ENCODE measurements around the gene ADCY7.

Gene ADCY7

DNA sequence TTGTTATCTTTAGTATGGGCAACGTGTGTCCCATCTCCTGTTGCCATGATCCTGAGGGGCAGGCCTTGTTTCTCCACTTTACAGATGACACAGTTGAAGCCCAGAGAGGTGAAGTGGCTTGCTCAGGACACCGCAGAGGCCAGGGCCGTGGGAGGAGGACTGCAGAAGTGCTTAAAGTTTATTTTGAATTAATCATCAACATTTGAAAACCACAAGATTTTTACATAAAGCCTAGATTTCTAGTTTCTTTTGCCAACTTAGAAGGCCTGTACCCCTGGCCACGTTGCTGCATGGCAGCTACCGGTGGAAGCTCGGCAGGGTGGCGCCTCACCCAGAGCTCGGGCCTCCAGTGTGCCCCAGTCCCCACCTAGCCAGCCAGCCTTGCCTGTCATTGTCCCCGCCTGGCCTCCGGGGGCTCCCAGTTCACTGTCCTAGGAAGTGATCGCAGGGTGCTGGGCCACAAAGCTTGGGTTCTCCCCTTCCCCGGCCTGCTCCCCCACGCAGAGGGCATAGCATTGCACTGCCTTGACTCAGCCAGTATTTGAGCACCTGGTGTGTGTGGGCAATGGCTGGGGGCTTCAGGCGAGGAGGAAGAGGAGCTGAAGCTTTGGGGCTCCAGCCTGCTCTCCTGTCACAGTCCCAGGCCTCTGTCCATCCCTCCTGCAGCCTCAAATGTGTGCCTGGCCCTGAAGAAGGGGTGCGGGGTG, 14.8 kb upstream of the ADCY7 start:
- no peak for DNase-seq

- DNase-seq: no peak
Measured at GRCh38 chr16:50252082-50252611, 14.2 kb upstream of the ADCY7 start.

DNA sequence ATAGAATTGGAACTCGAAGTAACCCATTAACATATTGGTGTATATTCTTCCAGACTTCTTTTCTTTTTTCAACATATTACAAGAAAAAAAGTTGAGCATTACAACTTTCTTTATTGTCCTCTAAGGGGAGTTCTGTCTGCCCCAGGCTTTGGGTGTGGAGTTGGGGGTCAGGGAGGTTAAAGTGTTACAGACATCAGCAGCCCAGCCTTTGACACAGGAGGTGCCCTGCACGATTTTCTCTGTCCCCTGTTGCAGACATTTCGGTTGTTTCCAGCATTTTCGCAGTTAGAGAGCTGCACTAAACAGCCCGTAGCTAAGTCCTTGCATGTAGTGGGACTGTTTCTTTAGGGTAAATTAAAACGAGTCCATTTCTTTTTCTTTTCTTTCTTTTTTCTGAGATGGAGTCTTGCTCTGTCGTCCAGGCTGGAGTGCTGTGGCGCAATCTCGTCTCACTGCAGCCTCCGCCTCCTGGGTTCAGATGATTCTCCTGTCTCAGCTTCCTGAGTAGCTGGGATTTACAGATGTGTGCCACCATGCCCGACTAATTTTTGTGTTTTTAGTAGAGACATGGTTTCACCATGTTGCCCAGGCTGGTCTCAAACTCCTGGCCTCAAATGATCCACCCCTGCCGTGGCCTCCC, 13.4 kb upstream of the ADCY7 start:
- DNase-seq: no peak

DNA sequence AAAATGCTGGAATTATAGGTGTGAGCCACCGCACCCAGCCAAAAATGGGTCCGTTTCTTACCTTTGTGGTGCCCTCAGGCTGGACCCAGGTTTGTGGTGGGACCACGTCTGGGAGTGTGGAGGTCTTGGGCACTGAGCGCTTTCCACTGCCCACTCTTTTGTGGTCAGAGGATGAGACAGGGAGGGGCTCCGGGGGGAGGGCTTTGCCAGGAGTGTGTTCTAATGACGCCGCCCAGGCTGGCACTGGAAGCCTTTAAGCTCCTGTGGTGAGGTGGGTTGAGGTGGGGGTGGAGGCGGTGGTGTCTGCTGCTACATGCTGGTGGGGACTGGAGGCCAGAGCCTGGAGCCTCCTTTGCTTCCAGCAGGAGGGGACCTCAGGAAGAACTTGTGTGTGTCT, 12.8 kb upstream of the ADCY7 start:
- no peak for DNase-seq

DNA sequence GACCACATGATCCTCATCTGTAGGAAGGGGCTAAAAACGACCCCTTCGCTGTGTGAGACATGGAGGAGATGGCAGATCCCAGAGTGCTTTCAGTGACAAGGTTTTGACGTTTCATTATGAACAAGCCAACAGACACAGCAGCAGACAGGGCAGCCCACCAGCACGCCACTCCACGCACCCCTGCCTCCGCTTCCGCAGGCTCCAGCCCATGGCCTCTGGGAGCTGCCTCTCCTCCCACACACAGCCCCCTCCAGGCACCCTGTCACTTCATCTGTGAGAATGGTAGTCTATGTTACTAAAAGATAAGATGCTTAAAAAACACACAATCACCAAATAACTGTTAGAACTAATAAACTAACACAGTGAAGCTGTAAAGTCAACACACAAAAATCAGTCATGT, 12.3 kb upstream of the ADCY7 start:
- DNase-seq: no peak

GRCh38 chr16:50255538-50255937, 10.8 kb upstream of the ADCY7 start:
- no peak for DNase-seq

- DNase-seq: no peak
Measured at GRCh38 chr16:50256604-50257003, 9.7 kb upstream of the ADCY7 start.

- DNase-seq: no peak
Measured at GRCh38 chr16:50257876-50258275, 8.5 kb upstream of the ADCY7 start.

GRCh38 chr16:50259334-50260205, 6.8 kb upstream of the ADCY7 start:
- peak; percentile 58 to 87 (median 60) for DNase-seq

DNA sequence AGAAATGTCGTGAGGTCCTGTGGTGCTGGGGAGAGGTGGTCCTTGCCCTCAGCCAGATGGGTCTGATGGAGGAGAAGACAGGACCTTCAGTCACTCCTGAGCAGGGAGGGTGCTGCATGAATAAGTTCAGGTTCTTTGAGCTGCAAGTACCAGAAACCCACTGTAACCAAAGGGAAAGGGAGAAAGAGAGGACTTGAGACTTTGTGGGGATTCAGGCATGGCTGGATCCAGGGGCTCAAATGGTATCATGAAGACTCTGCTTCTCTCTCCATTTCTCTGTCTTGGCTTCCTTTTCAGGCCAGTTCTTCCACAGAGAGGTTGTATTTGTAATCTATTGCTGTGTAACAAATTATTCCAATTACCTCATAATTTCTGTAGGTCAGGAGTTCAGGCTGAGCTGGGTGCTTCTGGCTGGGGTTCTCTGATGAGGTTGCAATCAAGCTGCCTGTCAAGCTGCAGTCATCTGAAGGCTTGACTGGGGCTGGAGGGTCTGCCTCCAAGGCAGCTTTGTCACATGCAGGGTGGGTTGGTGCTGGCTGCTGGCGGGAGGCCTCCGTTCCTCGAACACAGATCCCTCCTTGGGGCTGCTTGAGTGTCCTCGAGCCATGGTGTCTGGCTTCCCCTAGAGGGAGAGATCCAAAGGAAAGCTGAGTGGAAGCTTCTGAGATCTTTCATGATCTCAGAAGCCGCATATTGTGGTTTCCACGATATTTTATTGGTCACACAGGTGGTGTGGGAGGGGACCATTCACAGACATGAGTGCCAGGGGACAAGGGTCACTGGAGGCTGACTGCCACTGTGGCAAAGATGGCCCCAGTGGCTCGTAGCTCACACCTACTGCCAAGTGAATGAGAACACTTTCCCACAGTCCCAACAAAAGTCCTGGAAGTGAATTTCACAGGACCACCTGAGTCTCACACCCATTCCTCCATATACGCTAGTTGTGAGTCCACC, 5.9 kb upstream of the ADCY7 start:
- DNase-seq: no peak

DNA sequence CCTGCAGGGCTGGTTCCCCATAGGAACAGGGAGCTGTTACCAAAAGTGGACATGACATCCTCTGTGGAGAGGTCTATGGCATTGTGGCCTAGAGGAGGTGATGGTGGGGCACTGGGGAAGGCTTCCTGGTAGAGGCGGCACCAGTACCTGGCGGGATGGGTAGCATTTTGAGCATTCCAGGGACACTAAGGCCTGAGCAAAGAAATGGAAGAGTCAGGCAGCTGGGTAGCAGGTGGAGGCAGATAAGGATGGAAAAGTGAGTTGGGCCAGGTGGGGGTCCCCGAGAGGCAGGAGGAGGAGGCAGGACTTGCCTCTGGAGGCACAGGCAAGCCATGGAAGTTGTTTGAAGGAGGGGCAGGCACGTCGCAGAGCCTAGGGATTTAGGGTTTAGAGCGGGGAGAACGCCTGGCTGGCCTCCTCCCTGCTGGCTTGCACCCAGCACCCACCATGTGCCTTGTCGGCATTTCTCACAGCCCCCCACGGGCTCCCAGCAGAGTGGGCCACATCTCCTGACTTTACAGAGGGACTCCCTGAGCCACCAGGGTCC, 5.1 kb upstream of the ADCY7 start:
- DNase-seq: no peak

GRCh38 chr16:50261707-50262235, 4.6 kb upstream of the ADCY7 start:
- DNase-seq: no peak

GRCh38 chr16:50263060-50263909, 3.1 kb upstream of the ADCY7 start:
- no peak for DNase-seq

DNA sequence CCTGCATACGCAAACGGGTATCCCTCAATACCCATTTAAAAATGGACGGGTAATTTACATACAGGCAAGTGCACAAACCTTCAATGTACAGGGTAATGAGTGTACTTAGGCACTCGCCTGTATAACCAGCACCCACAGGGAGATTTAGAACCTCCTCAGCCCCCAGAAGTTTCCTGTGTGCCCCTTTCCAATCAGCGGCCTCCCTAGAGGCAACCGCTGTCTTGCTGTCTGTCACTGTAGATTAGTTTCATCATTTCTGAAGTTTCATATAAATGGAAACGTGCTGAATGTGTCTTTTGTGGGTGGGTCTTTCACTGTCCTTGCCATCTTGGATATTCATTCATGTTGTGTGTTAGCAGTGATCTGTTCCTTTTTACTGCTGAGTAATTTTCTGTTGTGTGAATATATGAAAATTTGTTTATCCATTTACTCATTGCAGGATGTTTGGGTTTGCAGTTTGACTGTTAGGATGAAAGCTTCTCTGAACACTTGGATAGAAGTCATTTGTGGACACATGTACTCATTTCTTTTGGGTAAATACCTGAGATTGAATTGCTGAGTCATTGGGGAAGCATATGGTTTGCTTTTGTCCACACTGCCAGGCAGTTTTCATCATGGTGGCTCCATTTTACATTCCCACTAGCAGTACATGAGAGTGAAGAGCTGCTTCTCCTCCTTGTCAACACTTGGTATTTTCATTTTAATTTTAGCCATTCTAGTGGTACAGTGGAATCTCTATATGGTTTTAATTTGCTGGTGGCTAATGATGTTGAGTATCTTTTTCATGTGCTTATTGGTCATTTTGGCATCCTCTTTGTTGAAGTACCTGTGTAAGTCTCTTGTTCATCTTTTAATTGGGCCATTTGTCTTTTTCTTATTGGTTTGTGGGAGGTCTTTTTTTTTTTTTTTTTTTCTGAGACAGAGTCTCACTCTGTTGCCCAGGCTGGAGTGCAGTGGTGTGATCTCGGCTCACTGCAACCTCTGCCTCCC, 2.1 kb upstream of the ADCY7 start:
- DNase-seq: no peak

GRCh38 chr16:50265260-50265659, 1.1 kb upstream of the ADCY7 start:
- no peak for DNase-seq

DNA sequence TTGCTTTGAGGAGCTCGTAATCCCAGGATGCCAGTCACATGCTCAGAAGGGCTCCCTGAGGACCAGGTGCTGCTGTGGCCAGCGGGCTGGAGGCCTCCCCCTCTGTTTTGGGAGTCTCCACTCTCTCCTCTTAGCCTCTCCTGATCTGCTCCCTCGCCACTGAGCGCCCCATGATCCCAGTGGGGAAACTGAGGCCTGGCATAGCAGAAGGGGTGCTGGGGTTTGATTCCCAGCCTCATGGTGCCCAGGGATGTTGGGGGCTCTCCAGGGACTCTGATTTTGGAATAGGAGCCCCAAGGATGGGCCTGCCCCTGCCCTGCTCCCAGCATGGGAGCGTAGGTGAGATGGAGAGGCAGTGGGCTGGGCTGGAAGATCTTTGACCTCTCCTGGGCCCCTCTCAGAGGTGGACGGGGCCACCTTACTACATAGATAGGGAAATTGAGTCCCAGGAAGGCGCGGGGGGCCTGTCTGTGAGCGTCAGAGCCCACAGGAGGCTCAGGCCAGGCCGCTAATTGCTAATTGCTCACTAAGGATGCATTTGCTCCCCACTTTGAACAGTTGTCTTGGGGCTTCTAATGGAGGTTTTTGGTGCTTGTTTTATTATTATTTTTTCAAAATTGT, 525 bp upstream of the ADCY7 start:
- DNase-seq: no peak

- no peak for DNase-seq
Measured at GRCh38 chr16:50267151-50267631, 840 bp downstream of the ADCY7 start.

- no peak for DNase-seq
Measured at GRCh38 chr16:50267651-50268050, 1.3 kb downstream of the ADCY7 start.

DNA sequence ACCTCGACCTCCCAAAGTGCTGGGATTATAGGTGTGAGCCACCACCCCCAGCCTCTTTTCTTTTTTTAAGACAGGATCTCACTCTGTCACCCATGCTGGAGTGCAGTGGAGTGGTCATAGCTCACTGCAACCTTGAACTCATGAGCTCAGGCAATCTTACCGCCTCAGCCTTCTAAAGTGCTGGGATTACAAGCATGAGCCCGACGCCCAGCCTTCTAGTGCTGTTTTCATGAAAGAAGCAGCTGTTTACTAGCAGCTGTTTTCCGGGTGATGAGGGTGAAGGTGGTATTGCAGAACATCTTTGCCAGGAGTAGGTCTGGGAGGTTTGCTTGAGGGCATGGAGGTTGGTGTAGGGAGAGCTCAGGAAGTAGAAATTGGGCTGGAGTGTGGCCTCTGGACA, 2.0 kb downstream of the ADCY7 start:
- DNase-seq: no peak

Measured in NCI-H1417 (cell line).